Activated CD4-positive, alpha-beta T cell treated with anti-CD3 and anti-CD28 coated beads for 1 hour (primary cell): Measurements from ENCODE around the gene PHLDB1.
A peak's percentile ranks its signal among the peaks of the same experiment; 100 is the strongest.

Source experiments
- DNase-seq: peaks from one replicate; pipeline ENCODE4 v3.0.0-alpha.2; 2020

PHLDB1 gene

GRCh38 chr11:118640332-118641154, 33.1 kb downstream of the PHLDB1 start:
- DNase-seq, result no peak

- no peak for DNase-seq
Measured at GRCh38 chr11:118641397-118642019, 34.1 kb downstream of the PHLDB1 start.

- no peak for DNase-seq
Measured at GRCh38 chr11:118643142-118643994, 36.0 kb downstream of the PHLDB1 start.

GRCh38 chr11:118643995-118644345, 36.6 kb downstream of the PHLDB1 start:
- no peak for DNase-seq

- DNase-seq, result no peak
Measured at GRCh38 chr11:118644496-118644895, 37.1 kb downstream of the PHLDB1 start.

- DNase-seq, result no peak
Measured at GRCh38 chr11:118645066-118645715, 37.8 kb downstream of the PHLDB1 start.

GRCh38 chr11:118646393-118646792, 39.0 kb downstream of the PHLDB1 start:
- no peak for DNase-seq

- no peak for DNase-seq
Measured at GRCh38 chr11:118648291-118648690, 40.9 kb downstream of the PHLDB1 start.

GRCh38 chr11:118649941-118650340, 42.5 kb downstream of the PHLDB1 start:
- no peak for DNase-seq

GRCh38 chr11:118650366-118650765, 43.0 kb downstream of the PHLDB1 start:
- no peak for DNase-seq

GRCh38 chr11:118651820-118652219, 44.4 kb downstream of the PHLDB1 start:
- DNase-seq, result no peak

GRCh38 chr11:118652681-118653181, 45.3 kb downstream of the PHLDB1 start:
- no peak for DNase-seq

GRCh38 chr11:118653684-118654390, 46.4 kb downstream of the PHLDB1 start:
- DNase-seq, result no peak

GRCh38 chr11:118655486-118656190, 48.2 kb downstream of the PHLDB1 start:
- DNase-seq, result no peak

GRCh38 chr11:118656563-118657165, 49.2 kb downstream of the PHLDB1 start:
- no peak for DNase-seq

- no peak for DNase-seq
Measured at GRCh38 chr11:118657238-118657637, 49.8 kb downstream of the PHLDB1 start.

- DNase-seq, result no peak
Measured at GRCh38 chr11:118657709-118658428, 50.5 kb downstream of the PHLDB1 start.

- no peak for DNase-seq
Measured at GRCh38 chr11:118658429-118659313, 51.3 kb downstream of the PHLDB1 start.

GRCh38 chr11:118659314-118659952, 52.0 kb downstream of the PHLDB1 start:
- peak; percentile 77 for DNase-seq
